AG09319 (cell line): ENCODE results near the gene IRF2BP2.

Experiments used
- DNase-seq: peaks from one replicate; pipeline ENCODE4 v3.0.0-alpha.2; 2010; ENCODE audit warnings: low read depth; ENCODE audit errors: extremely low read depth
- CTCF ChIP-seq: IDR thresholded peaks from 2 replicates; pipeline ENCODE4 v1.5.1; 2011; ENCODE audit warnings: low read depth, mild to moderate bottlenecking, inconsistent platforms, low read length, moderate library complexity

Gene IRF2BP2

GRCh38 chr1:234559902-234560676 lies 49.9 kb downstream of the IRF2BP2 start:
- no peak for DNase-seq
- TF ChIP-seq CTCF: no peak

DNA sequence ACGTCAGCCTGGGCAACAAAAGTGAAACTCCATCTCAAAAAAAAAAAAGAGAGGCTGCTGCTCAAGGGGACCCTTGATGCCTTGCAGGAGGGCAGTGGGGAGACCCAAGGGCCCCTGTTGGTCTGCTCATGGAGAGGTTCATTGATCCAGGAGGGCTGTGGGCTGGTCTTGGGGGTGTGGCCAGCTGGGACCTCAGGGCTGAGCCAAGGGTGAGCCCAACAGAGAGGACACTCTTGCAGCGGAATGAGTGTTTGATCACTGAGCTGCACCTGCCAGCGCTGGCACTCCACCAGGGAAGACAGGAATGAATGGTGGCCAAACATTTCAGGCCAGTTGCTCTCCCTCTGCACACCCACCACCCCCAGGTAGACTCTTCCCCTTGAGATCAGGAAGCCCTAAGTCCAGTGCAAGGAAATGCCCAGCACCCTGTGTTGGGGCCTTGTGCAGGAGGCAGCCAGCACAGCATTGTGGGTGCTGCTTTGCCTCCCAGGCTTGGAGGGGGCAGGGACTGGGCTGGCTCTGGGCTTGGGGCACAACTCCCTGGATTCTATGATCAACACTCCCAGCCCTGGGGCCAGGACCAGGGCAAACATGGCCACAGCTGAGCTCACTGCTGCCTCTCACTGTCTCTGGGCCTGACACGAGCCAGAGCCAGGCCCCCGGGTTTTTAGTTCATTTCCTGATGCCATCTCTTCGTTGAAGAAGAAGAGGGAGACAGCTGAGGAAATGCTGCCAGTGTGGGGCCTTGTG lies 50.7 kb downstream of the IRF2BP2 start:
- DNase-seq: no peak

DNA sequence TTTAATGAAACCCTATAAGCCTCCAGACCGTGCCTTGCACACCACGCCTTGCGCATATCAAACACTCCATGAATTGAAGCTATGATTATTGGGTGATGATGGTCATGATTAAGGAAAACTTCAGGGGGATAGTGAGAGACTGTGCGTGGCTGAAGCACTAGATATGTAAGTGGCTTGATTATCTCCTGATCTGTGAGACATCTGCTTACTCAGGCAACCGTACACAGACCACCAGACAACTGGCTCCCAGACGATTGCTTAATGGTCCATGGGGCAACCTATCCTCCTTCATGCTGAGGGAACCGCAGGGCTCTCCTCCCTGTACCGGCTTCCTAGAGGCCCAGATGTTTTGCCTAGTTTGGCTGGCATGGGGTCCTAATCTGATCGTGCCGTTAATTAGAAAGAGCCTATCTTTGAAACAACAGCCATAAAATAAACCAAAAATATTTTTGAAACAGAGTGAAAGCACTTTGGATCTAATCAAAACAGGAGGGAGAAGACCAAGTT lies 51.6 kb downstream of the IRF2BP2 start:
- DNase-seq: no peak
- TF ChIP-seq CTCF: no peak

More for the DNA sequence above, 50.7 kb downstream of the IRF2BP2 start:
- TF ChIP-seq CTCF: no peak

DNA sequence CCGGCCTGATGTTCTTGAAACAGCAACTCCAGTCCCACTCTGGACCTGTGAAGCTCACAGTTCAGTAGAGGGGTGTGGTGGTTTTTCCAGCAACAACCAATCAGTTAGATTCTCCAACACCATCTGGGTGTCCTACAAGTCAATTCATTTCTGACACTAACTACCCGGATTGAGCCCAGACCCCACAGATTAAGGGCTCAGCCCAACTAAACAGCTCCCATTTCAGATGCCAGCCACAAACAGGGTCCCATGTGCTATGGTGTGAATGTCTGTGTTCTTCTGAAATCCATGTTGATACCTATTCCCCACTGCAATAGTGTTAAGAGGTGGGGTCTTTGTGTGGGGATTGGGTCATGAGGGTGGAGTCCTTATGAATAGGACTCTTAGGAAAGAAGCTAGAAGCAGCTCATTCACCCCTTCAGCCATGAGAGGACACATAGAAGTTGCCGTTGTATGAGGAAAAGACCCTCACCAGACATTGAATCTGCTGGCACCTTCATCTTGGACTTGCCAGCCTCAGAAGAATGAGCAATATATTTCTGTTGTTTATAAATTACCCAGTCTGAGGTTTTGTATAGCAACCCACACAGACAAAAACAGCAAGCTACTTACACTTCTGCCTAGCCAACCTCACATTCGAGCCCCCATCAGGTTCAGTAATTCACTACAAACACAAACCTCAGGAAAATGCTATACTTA lies 53.6 kb downstream of the IRF2BP2 start:
- DNase-seq: no peak

DNA sequence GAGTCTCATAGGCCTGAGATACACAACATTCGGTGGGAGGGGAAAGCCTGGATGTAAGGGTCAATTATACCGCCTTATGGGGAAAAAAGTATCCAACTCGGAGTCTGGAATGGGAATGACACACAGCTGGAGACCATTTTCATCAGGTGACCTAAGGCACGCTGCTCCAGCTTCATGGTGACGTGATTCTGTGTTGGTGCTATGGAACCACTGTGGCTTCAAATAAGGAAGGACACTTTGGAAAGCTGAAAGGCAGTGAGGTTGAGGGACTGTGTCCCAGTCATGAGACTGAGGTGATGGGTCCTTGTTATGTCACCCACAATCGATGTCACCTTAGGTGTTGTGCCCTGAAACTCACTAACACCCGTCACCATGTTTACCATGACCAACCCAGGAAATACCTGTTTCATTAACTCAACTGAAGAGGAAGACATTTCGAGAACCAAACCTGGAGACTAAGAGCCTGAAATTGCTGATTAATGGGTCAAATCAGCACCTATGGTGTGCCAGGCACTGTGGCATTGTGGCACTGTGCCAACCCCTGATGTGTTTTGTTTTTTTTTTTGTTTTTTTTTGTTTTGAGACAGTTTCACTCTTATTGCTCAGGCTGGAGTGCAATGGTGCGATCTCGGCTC lies 54.5 kb downstream of the IRF2BP2 start:
- no peak for DNase-seq

More for the DNA sequence above, 53.6 kb downstream of the IRF2BP2 start:
- TF ChIP-seq CTCF: no peak

More for the DNA sequence above, 54.5 kb downstream of the IRF2BP2 start:
- no peak for TF ChIP-seq CTCF
